Esophagus muscularis mucosa (tissue), 4 donors: ENCODE results near the gene GTF2IRD1. TPM values are rescaled to one million over a fixed set of nuclear protein-coding genes. Genes with fewer than 3 reads are reported as not detected.
"Not testable (repeated sequence)": the region's sequence is repeated elsewhere in the genome, so short reads cannot be mapped to it uniquely, and the experiment has no call there.

Experiments
- DNase-seq: peaks from one replicate; pipeline ENCODE4 v3.0.0-alpha.2; 2017; ENCODE audit errors: extremely low spot score
- H3K27ac ChIP-seq, 4 donors: fragments of 200-600 bp; sonication (generic); replicated peaks in 1 of 4; 1 replicate in 3 of 4; 2 replicates in 1 of 4; pipeline ENCODE4 v1.5.1; 2016 to 2019; ENCODE audit warnings: mild to moderate bottlenecking in 1 of 4
- H3K27me3 ChIP-seq, 4 donors: fragments of 200-600 bp; sonication (generic); one replicate each; pipeline versions ENCODE4 v1.5.1 to v1.6.0; 2016 to 2019
- H3K36me3 ChIP-seq, 4 donors: fragments of 200-600 bp; sonication (generic); one replicate each; pipeline ENCODE4 v1.5.1; 2016 to 2019
- H3K4me1 ChIP-seq, 4 donors: fragments of 200-600 bp; sonication (generic); one replicate each; pipeline ENCODE4 v1.5.1; 2016 to 2019
- H3K4me3 ChIP-seq, 4 donors: fragments of 200-600 bp; sonication (generic); 1 replicate in 2 of 4; 2 replicates in 2 of 4; pipeline ENCODE4 v1.5.1; 2016 to 2019; ENCODE audit warnings: mild to moderate bottlenecking in 4 of 4, moderate library complexity in 1 of 4
- H3K9me3 ChIP-seq, 4 donors: fragments of 200-600 bp; sonication (generic); 1 replicate in 3 of 4; 2 replicates in 1 of 4; pipeline ENCODE4 v1.5.1; 2016 to 2019
- EP300 ChIP-seq: sonication (generic); formaldehyde crosslinking; IDR thresholded peaks from one replicate; pipeline ENCODE4 v1.6.1; 2017; ENCODE audit warnings: antibody characterized with exemption
- POLR2A ChIP-seq: fragments of 450-650 bp; IDR thresholded peaks from one replicate; pipeline ENCODE4 v1.6.1; 2017; ENCODE audit warnings: antibody characterized with exemption, moderate library complexity, mild to moderate bottlenecking, low read depth
- POLR2AphosphoS5 ChIP-seq, 2 donors: sonication (generic); formaldehyde crosslinking; IDR thresholded peaks; one replicate each; pipeline ENCODE4 v1.6.1; 2017; ENCODE audit warnings: antibody characterized with exemption in 2 of 2
- WGBS: methylation state at CpG from one replicate; pipeline ENCODE4 v1.1.5; 2018; 5-methylcytosine and 5-hydroxymethylcytosine counted together
- intact Hi-C: fragments of 100-400 bp; cut with DNase I; formaldehyde crosslinking; loops from one replicate; pipeline ENCODE4 v1.15.1; 2023
- total RNA-seq, 4 donors: library from RNA; depleted of rRNA; stranded (reverse); fragments of >200 nt; gene quantifications; one replicate each; pipeline versions ENCODE4 v1.1.0 to v1.2.1, GENCODE V29; 2016
- TF ChIP-seq, protein P1 (sequence below), 3 experiments: fragments of 200-600 bp in 2 of 3; fragments of 450-650 bp in 1 of 3; sonication (generic) in 2 of 3; IDR thresholded peaks; one replicate each; pipeline ENCODE4 v1.5.1; 2017 to 2019; ENCODE audit warnings: antibody characterized with exemption in 3 of 3, mild to moderate bottlenecking in 2 of 3, moderate library complexity in 1 of 3

Gene GTF2IRD1
- total RNA-seq, 4 donors from 2014 or later: 20.8 to 24.0 (median 22.0) TPM

DNA sequence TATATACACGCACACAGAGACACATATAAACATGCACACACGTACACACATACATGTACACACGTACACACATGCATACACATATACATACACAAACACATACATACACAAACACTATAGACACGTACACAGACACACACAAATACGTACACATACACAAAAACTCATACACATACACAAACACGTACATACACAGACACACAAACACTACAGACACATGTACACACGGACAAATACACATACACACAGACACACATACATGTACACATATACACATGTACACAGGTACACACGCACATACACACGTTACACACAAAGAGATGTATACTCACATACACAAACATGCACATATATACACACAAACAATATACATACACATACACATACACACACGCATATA is 35.2 kb upstream of the GTF2IRD1 start:
- 85% methylated on average over 10 of the region's 10 CpGs for WGBS
- TF ChIP-seq POLR2AphosphoS5 (IDR thresholded peaks at IDR 0.05) (no peak), POLR2A (no peak), EP300 (no peak)
- TF ChIP-seq, protein P1, sequence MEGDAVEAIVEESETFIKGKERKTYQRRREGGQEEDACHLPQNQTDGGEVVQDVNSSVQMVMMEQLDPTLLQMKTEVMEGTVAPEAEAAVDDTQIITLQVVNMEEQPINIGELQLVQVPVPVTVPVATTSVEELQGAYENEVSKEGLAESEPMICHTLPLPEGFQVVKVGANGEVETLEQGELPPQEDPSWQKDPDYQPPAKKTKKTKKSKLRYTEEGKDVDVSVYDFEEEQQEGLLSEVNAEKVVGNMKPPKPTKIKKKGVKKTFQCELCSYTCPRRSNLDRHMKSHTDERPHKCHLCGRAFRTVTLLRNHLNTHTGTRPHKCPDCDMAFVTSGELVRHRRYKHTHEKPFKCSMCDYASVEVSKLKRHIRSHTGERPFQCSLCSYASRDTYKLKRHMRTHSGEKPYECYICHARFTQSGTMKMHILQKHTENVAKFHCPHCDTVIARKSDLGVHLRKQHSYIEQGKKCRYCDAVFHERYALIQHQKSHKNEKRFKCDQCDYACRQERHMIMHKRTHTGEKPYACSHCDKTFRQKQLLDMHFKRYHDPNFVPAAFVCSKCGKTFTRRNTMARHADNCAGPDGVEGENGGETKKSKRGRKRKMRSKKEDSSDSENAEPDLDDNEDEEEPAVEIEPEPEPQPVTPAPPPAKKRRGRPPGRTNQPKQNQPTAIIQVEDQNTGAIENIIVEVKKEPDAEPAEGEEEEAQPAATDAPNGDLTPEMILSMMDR (IDR thresholded peaks at IDR 0.05): no peak
- peaks cover 0 to 9% (median 0%) of the 10 kb centered on the region in 4 donors for H3K27me3 ChIP-seq
- H3K36me3 ChIP-seq: no peaks in the 10 kb centered on the region
- no peak for DNase-seq
- intact Hi-C loops: loop anchor here (5.0 kb wide), 1 partner anchor 149 kb away; no protein-coding TSS in a partner anchor
- H3K4me1 ChIP-seq: peaks cover 3 to 12% (median 6%) of the 10 kb centered on the region in 4 donors
- no peak overlapping the region for H3K27ac ChIP-seq
- H3K9me3 ChIP-seq: no peaks in the 10 kb centered on the region
- H3K4me3 ChIP-seq: no peak overlapping the region

DNA sequence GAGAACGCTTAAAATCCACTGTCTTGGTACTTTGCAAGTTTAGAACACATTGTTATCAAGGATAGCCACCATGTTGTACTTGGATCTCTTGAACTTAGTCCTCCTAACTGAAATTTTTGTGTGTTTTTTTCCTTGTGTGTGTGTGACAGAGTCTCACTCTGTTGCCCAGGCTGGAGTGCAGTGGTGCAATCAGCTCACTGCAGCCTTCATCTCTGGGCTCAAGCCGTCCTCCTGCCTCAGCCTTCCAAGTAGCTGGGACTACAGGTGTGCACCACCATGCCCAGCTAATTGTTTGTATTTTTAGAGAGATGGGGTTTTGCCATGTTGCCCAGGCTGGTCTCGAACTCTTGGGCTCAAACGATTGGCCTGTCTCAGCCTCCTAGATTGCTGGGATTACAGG is 34.5 kb upstream of the GTF2IRD1 start:
- H3K36me3 ChIP-seq: not testable (repeated sequence)
- intact Hi-C loops: loop anchor here (5.0 kb wide), 1 partner anchor 148 kb away; no protein-coding TSS in a partner anchor
- 72% methylated on average over 4 of the region's 4 CpGs for WGBS

DNA sequence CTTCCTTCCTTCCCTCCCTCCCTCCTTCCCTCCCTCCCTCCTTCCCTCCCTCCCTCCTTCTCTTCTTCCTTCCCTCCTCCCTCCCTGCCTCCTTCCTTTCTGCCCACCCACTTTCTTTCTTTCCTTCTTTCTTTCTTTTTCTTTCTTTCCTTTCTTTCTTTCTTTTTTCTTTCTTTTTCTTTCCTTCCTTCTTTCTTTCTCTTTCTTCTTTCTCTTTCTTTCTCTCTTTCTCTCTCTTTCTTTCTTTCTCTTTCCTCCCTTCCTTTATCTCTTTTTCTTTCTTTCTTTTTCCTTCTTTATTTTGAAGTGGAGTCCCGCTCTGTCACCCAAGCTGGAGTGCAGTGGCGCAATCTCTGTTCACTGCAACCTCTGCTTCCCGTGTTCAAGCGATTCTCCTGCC is 33.7 kb upstream of the GTF2IRD1 start:
- H3K9me3 ChIP-seq: no peaks in the 10 kb centered on the region
- H3K27me3 ChIP-seq: peaks cover 0 to 5% (median 0%) of the 10 kb centered on the region in 4 donors
- no peaks in the 10 kb centered on the region for H3K36me3 ChIP-seq
- TF ChIP-seq, protein P1 (IDR thresholded peaks at IDR 0.05): no peak
- TF ChIP-seq POLR2AphosphoS5 (IDR thresholded peaks at IDR 0.05): no peak
- TF ChIP-seq EP300: no peak
- no peak for TF ChIP-seq POLR2A
- peaks cover 3 to 12% (median 6%) of the 10 kb centered on the region in 4 donors for H3K4me1 ChIP-seq
- intact Hi-C loops: no loop called here
- H3K4me3 ChIP-seq: no peak overlapping the region
- no peak for DNase-seq
- H3K27ac ChIP-seq: no peak overlapping the region
- WGBS: 90% methylated on average over 4 of the region's 4 CpGs

More for the DNA sequence above, 34.5 kb upstream of the GTF2IRD1 start:
- not testable (repeated sequence) for H3K4me3 ChIP-seq, DNase-seq, H3K27me3 ChIP-seq, H3K9me3 ChIP-seq, H3K27ac ChIP-seq
- peaks cover 3 to 12% (median 6%) of the 10 kb centered on the region in 4 donors for H3K4me1 ChIP-seq

DNA sequence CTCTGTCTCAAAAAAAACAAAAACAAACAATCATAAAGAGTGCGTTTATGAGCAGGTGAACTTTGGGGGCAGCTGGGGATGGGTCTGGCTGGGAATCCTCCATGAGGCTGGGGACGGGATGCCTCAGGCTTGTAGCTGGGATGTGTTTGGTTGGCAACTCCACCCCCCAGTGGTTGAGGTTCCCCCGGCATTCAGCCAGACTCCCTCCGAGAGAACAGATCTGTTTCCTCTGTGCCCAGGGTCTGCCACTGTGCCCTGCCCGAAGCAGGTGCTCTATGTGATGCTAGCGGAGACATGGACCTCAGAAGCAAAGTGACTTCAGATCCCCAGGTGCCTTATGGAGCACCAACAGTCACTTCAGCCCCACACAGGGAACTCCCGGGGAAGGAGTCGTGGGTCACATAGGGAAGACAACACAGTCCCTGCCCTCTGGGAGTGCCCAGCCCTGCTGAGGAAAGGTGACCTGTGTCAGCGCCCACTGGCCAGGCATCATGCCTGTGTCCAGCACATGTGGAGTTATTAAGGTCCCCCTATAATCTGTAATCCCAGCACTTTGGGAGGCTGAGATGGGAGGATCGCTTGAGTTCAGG is 29.3 kb upstream of the GTF2IRD1 start:
- H3K4me1 ChIP-seq: no peaks in the 10 kb centered on the region
- TF ChIP-seq POLR2AphosphoS5 (IDR thresholded peaks at IDR 0.05) (no peak), EP300 (no peak)
- 86% methylated on average over 9 of the region's 10 CpGs for WGBS
- H3K27me3 ChIP-seq: no peaks in the 10 kb centered on the region
- no peak overlapping the region for H3K27ac ChIP-seq
- DNase-seq: no peak
- no peaks in the 10 kb centered on the region for H3K36me3 ChIP-seq
- no peak overlapping the region for H3K4me3 ChIP-seq
- intact Hi-C loops: no loop called here
- no peaks in the 10 kb centered on the region for H3K9me3 ChIP-seq

DNA sequence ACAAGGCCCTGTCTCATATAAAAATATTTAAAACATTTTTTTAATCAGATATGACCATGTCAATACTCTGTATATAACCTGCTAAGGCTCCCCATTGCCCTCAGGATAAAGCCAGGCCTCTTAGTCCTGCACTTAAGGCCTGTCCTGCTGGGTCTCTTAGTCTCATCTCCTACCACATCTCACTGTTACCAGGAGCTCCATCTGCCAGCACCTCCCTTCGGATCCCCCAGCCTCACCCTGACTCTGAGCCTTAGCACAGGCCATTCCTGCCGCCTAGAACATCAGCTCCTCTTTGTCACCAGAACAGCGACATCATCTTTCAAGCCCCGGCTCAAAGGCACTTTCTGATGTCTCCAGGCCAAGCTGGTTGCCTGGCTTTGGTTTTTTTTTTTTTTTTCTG is 25.7 kb upstream of the GTF2IRD1 start:
- no peak for TF ChIP-seq EP300
- no peak for TF ChIP-seq POLR2AphosphoS5 (IDR thresholded peaks at IDR 0.05)
- TF ChIP-seq POLR2A: no peak
- TF ChIP-seq, protein P1 (IDR thresholded peaks at IDR 0.05): no peak
- Histone ChIP-seq H3K9me3 (no peaks in the 10 kb centered on the region), H3K4me3 (no peak overlapping the region), H3K4me1 (no peaks in the 10 kb centered on the region), H3K27me3 (no peaks in the 10 kb centered on the region), H3K27ac (no peak overlapping the region), H3K36me3 (no peaks in the 10 kb centered on the region)
- intact Hi-C loops: no loop called here
- no peak for DNase-seq
- 93% methylated on average over 4 of the region's 4 CpGs for WGBS
